Ovary (tissue), 9 donors: Measurements from ENCODE around the gene PLB1. TPM values are rescaled to one million over a fixed set of nuclear protein-coding genes. Genes with fewer than 3 reads are reported as not detected.

Source experiments
- DNase-seq, 5 donors: peaks; one replicate each; pipeline ENCODE4 v3.0.0-alpha.2; 2019 to 2020
- H3K27ac ChIP-seq, 2 donors: fragments of 200-600 bp; one replicate each; pipeline versions ENCODE4 v1.5.1 to v1.8.0; 2019 to 2022
- H3K27me3 ChIP-seq: fragments of 200-600 bp; one replicate; pipeline ENCODE4 v1.8.0; 2022
- H3K36me3 ChIP-seq: fragments of 200-600 bp; sonication (generic); one replicate; pipeline ENCODE4 v1.5.1; 2019
- H3K4me1 ChIP-seq: one replicate; pipeline ENCODE4 v1.8.1; 2013; ENCODE audit warnings: mild to moderate bottlenecking, moderate library complexity; ENCODE audit not compliant: insufficient read depth
- H3K4me3 ChIP-seq: fragments of 200-600 bp; sonication (generic); one replicate; pipeline ENCODE4 v1.5.1; 2017
- H3K9me3 ChIP-seq, 2 donors: fragments of 200-600 bp in 1 of 2; sonication (generic) in 1 of 2; one replicate each; pipeline versions ENCODE4 v1.5.1 to v1.8.1; 2013 to 2019; ENCODE audit warnings: mild to moderate bottlenecking in 1 of 2, moderate library complexity in 1 of 2
- EP300 ChIP-seq: sonication (generic); formaldehyde crosslinking; IDR thresholded peaks from one replicate; pipeline ENCODE4 v1.6.1; 2017; ENCODE audit warnings: antibody characterized with exemption
- POLR2A ChIP-seq: fragments of 450-650 bp; IDR thresholded peaks from one replicate; pipeline ENCODE4 v1.6.1; 2017; ENCODE audit warnings: antibody characterized with exemption, mild to moderate bottlenecking, moderate library complexity
- WGBS, 3 donors: extraction: QIAGEN DNeasy Blood & Tissue Kit in 1 of 3; methylation state at CpG; one replicate each; pipeline versions ENCODE4 v1.1.5 to v1.1.7; 2013 to 2017; 5-methylcytosine and 5-hydroxymethylcytosine counted together
- intact Hi-C, 4 donors: fragments of 100-400 bp; cut with DNase I; formaldehyde crosslinking; loops; one replicate each; pipeline versions ENCODE4 v1.11.0 to v1.15.1; 2022 to 2023
- polyA plus RNA-seq, 2 donors: library from polyadenylated mRNA; stranded (reverse); fragments of 200-250 nt in 1 of 2; fragments of 350-450 nt in 1 of 2; fragmentation: Illumina TruSeq in 1 of 2; extraction: RNeasy Lipid Tissue Mini Kit (QIAGEN cat#74804) in 1 of 2; gene quantifications; one replicate each; pipeline ENCODE4 v1.2.3, GENCODE V29; 2013 to 2014
- total RNA-seq, 7 donors: library from RNA; depleted of rRNA in 2 of 7; stranded (reverse); fragments of >200 nt in 2 of 7; fragmentation: NEBNext Ultra II Directional in 3 of 7; extraction: Animal tissue kit (Norgen Biotek cat#: 25700) in 3 of 7; gene quantifications; one replicate each; pipeline versions ENCODE4 v1.1.0 to v1.2.4, GENCODE V29; 2016 to 2023
- TF ChIP-seq, protein P1 (sequence below), 3 donors: fragments of 450-650 bp in 2 of 3; fragments of 200-600 bp in 1 of 3; IDR thresholded peaks; one replicate each; pipeline versions ENCODE4 v1.5.1 to v1.8.0; 2016 to 2022; ENCODE audit warnings: antibody characterized with exemption in 3 of 3, mild to moderate bottlenecking in 1 of 3
- donor health status: DM: no; HTN: no; CAD: no; lungs with moderate emphysema.
- donor health status: DM: no; HTN: no; CAD: no.
- donor health status: Bipolar disorder and iron deficiency.
- donor health status: DM: yes; HTN: yes; CAD: no.
- donor health status: DM: no; HTN: no; CAD: no.
- donor health status: DM: yes; HTN: yes; CAD: no.

PLB1 gene
- total and polyA plus RNA-seq, 9 donors = 0.99 to 9.3 (median 2.7) TPM

DNA sequence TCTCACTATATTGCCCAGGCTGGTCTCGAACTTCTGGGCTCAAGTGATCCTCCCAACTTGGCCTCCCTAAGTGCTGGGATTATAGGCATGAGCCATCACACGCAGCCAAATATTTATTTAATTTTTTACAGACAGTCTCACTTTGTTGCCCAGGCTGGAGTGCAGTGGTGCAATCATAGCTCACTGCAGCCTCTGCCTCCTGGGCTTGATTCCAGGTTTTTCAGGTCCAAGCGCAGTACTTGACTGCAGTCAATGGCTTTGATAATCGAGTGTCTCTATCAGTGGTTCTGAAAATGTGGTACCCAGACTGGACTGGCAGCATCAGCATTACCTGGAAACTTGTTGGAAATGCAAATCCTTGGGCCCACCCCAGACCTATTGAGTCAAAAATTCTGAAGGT lies 63.1 kb downstream of the PLB1 start:
- DNase-seq = no peak
- TF ChIP-seq POLR2A (no peak), EP300 (no peak)
- TF ChIP-seq, protein P1, sequence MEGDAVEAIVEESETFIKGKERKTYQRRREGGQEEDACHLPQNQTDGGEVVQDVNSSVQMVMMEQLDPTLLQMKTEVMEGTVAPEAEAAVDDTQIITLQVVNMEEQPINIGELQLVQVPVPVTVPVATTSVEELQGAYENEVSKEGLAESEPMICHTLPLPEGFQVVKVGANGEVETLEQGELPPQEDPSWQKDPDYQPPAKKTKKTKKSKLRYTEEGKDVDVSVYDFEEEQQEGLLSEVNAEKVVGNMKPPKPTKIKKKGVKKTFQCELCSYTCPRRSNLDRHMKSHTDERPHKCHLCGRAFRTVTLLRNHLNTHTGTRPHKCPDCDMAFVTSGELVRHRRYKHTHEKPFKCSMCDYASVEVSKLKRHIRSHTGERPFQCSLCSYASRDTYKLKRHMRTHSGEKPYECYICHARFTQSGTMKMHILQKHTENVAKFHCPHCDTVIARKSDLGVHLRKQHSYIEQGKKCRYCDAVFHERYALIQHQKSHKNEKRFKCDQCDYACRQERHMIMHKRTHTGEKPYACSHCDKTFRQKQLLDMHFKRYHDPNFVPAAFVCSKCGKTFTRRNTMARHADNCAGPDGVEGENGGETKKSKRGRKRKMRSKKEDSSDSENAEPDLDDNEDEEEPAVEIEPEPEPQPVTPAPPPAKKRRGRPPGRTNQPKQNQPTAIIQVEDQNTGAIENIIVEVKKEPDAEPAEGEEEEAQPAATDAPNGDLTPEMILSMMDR (IDR thresholded peaks at IDR 0.05) = no peak

DNA sequence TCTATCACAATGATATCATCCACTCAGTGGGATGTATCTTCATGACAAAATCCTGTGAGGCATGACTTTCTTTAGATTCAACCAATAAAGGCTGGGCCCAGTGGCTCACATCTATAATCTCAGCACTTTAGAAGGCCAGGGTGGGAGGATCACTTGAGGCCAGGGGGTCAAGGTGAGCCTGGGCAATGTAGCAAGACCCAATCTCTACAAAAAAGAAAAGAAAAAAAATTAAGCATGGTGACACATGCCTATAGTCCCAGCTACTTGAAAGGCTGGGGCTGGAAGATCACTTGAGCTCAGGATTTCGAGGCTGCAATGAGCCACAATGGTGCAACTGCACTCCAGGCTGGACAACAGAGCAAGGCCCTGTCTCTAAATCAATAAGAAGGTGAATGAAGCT lies 68.0 kb downstream of the PLB1 start:
- H3K36me3 ChIP-seq = no peaks in the 10 kb centered on the region
- H3K4me1 ChIP-seq = no peaks in the 10 kb centered on the region
- H3K27me3 ChIP-seq = no peaks in the 10 kb centered on the region
- intact Hi-C loops = no loop called here
- DNase-seq = no peak
- 91 to 100% (median 95%) methylated on average over 1 of the region's 1 CpG for WGBS, 3 donors
- TF ChIP-seq EP300 (no peak), POLR2A (no peak)
- TF ChIP-seq, protein P1 (IDR thresholded peaks at IDR 0.05) = no peak
- H3K9me3 ChIP-seq = no peaks in the 10 kb centered on the region
- no peak overlapping the region for H3K27ac ChIP-seq
- H3K4me3 ChIP-seq = no peak overlapping the region

More for the DNA sequence above, 63.1 kb downstream of the PLB1 start:
- no peak overlapping the region for H3K27ac ChIP-seq
- WGBS, 3 donors = 83 to 91% (median 87%) methylated on average over 4 of the region's 4 CpGs
- no peaks in the 10 kb centered on the region for H3K9me3 ChIP-seq
- H3K36me3 ChIP-seq = no peaks in the 10 kb centered on the region
- H3K4me3 ChIP-seq = no peak overlapping the region
- H3K27me3 ChIP-seq = no peaks in the 10 kb centered on the region
- intact Hi-C loops = no loop called here
- H3K4me1 ChIP-seq = no peaks in the 10 kb centered on the region

DNA sequence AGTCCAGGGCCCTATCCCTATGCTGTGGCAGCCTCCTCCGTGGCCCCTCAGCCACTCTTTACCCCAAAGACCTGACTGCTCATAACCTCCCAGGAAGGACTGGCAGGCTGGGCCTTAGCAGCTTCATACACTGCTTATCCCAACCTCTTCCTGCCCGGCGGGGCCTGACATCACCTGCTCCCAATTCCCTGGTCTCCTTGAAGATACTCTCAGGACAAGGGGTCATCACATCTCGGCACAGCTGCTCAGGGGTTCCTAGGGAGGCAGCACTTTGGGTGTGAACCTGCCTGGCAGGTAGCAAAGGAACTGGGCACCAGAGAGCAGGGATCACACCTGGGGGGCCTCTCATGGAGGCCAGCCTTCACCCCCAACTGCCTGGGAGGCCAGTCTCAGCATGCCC lies 68.5 kb downstream of the PLB1 start:
- TF ChIP-seq, protein P1 (IDR thresholded peaks at IDR 0.05) = no peak
- TF ChIP-seq POLR2A = no peak
- no peak for TF ChIP-seq EP300
- Histone ChIP-seq H3K36me3 (no peaks in the 10 kb centered on the region), H3K4me1 (no peaks in the 10 kb centered on the region), H3K27me3 (no peaks in the 10 kb centered on the region), H3K27ac (no peak overlapping the region), H3K9me3 (no peaks in the 10 kb centered on the region), H3K4me3 (no peak overlapping the region)
- intact Hi-C loops = no loop called here
- no peak for DNase-seq
- WGBS, 3 donors = 93 to 94% (median 94%) methylated on average over 4 of the region's 4 CpGs

DNA sequence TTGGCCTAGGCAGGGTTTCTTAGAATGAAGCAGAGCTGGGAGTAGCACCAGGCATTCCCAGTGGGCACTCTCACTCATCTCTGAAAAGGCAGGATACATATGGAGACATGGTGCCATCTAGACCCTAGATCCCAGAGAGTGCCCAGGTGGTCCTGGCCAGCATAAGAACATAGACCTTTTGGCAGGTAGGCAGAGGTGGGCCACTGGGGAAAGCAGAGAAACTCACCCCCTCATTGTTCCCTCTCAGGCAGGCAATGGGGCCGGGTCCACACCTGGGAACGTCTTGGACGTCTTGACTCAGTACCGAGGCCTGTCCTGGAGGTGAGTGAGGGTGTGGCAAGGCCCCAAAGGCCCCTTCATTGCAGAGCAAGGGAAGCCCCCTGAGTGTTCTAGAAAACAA lies 69.2 kb downstream of the PLB1 start:
- Histone ChIP-seq H3K4me1 (no peaks in the 10 kb centered on the region), H3K27ac (no peak overlapping the region), H3K36me3 (no peaks in the 10 kb centered on the region), H3K4me3 (no peak overlapping the region), H3K27me3 (no peaks in the 10 kb centered on the region), H3K9me3 (no peaks in the 10 kb centered on the region)
- intact Hi-C loops = no loop called here
- TF ChIP-seq POLR2A = no peak
- TF ChIP-seq EP300 = no peak
- TF ChIP-seq, protein P1 (IDR thresholded peaks at IDR 0.05) = no peak
- DNase-seq = no peak
- WGBS, 3 donors = 88 to 97% (median 93%) methylated on average over 4 of the region's 4 CpGs
